HG03439 (cell line): Measurements from ENCODE around the gene HARBI1.
"Not testable (repeated sequence)": the region's sequence is repeated elsewhere in the genome, so short reads cannot be mapped to it uniquely, and the experiment has no call there.

Experiments
- ATAC-seq: cut with Tn5 transposase; IDR thresholded peaks from one replicate; pipeline ENCODE4 v1.9.1; 2021; ENCODE audit warnings: mild to moderate bottlenecking, moderate library complexity; ENCODE audit not compliant: unreplicated experiment

HARBI1 gene

DNA sequence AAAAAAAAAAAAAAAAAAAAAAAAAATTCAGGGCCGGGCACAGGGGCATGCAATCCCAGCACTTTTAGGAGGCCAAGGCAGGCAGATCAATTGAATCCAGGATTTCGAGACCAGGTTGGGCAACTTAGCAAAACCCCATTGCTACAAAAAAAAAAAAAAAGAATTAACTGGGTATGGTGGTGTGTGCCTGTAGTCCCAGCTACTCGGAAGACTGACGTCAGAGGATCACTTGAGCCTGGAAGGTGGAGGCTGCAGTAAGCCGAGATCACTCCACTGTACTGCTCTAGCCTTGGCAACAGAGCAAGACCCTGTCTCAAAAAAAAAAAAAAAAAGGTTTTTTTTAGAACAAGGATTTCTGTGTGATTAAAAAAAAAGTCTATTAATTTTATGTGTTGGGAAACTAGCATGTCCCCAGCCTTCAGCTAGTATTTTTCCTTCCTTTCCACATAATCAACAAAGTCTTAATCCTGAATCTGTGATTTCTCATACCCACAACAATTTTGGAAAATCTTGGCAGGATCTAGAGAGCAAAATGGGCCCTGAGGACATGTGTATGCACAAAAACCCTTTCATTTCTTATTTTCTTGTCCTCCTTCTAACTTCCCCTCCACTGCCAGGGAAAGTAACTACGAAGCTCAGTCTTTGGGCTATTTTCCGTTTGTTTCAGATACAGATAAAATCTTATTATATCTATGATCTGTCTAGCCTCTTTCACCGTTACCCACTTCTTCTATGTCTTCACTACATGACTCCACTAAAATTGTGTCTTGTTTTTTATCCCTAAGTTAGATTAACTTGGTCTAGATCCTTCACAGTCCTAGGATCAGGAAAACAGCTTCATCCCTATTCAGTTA, 17.5 kb downstream of the HARBI1 start:
- no peak for ATAC-seq

- no peak for ATAC-seq
Observed at GRCh38 chr11:46597609-46598219, 19.3 kb downstream of the HARBI1 start.

- no peak for ATAC-seq
Observed at GRCh38 chr11:46597155-46597554, 19.9 kb downstream of the HARBI1 start.

- no peak for ATAC-seq
Observed at GRCh38 chr11:46594785-46595184, 22.2 kb downstream of the HARBI1 start.

DNA sequence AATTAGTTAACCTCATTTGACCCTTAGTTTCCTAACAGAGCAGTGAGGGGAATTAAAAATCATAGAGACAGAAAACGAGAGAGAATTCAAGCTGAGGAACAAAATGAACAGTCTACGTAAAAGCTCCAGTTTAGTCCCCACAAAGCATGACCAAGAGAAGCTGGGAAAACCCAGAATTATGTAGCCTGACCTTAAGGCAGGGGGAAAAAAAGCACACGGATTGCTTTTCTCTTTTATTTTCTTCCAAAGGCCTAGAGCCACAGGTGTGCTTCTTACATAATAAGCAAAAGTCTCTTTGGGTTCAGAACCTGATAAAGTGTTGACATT, 22.7 kb downstream of the HARBI1 start:
- no peak for ATAC-seq

DNA sequence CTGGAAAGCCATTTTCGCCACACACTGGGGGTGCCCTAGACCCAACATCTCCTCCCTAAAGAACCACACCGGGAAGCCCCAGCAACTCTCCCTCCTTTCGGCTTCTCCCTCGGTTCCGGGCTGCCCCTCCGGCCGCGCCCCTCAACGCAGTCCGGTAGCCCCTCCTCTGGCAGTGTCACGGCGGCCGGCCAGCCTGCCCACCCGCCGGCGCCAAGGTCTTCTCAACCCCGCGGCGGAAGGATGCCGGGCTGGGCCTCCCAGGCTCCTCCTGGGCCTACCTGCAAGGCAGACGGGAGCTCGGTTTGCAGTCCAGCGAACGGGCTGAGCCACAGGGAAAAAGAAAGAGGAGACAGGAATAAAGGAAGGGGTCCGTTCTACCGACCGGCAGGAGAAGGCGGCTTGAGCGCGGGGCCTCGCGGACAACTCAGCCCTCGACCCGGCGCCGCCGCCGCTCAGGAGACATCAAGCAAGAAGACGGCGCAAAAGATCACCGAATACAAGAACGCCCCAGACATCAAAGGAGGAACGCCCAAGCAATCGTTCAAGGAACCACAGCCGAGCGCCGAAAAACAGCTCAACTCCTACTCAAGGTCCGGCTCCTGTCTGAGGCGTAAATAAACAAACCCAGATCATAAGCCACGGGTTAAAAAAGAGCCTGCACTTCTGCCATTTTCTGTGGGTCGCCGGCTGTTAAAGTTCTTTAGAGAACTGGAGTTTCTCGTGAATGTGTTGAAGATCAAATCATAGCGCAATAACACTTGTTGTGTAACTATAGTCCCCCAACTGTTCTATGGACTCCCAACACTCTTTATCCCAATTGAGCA, 23.3 kb downstream of the HARBI1 start, which contains the start of gene AMBRA1:
AMBRA1 (minus strand) TSS at position 474 of the 824 bp plus-strand sequence. CDS start 45,643 bp downstream, outside the sequence.
- ATAC-seq, result peak; percentile 78

GRCh38 chr11:46590740-46591605, 26.1 kb downstream of the HARBI1 start:
- ATAC-seq, result no peak

GRCh38 chr11:46588915-46589314, 28.1 kb downstream of the HARBI1 start:
- no peak for ATAC-seq

GRCh38 chr11:46588131-46588530, 28.9 kb downstream of the HARBI1 start:
- ATAC-seq, result no peak

GRCh38 chr11:46583513-46583912, 33.5 kb downstream of the HARBI1 start:
- not testable (repeated sequence) for ATAC-seq

DNA sequence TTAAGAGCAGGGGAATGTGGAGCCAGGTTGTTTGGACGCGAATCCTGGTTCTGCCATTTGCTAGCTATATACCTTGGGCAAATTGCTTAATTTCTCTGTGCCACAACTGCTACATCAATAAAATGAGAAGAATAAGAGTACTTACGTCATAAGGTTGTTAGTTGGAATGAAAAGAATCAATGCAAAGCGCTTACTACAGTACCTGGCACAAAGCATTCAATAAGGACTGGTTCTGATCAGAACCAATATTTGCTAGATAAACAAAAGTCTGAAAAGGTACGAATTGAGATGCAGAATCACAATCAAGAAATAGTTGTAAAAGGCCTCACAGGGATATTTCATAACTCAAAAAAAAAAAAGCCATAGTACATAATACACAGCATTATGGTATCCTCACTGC, 34.4 kb downstream of the HARBI1 start:
- no peak for ATAC-seq

DNA sequence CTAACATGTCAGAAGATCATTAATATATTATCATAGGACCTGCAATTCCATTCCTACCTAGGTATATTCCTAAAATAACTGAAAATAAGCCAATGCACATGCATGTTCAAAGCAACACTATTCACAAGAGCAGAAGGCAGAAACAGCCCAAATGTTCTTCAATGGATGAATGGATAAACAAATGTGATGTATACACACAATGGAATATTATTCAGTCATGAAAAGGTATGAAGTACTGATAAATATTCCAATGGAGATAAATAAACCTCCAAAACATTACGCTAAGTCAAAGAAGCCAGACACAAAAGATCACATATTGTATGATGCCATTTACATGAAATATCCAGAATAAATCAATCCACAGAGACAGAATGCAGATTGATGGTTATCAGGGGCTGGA, 40.0 kb downstream of the HARBI1 start:
- ATAC-seq, result no peak

GRCh38 chr11:46574656-46575055, 42.4 kb downstream of the HARBI1 start:
- ATAC-seq, result no peak

- ATAC-seq, result no peak
Observed at GRCh38 chr11:46570790-46571398, 46.1 kb downstream of the HARBI1 start.

DNA sequence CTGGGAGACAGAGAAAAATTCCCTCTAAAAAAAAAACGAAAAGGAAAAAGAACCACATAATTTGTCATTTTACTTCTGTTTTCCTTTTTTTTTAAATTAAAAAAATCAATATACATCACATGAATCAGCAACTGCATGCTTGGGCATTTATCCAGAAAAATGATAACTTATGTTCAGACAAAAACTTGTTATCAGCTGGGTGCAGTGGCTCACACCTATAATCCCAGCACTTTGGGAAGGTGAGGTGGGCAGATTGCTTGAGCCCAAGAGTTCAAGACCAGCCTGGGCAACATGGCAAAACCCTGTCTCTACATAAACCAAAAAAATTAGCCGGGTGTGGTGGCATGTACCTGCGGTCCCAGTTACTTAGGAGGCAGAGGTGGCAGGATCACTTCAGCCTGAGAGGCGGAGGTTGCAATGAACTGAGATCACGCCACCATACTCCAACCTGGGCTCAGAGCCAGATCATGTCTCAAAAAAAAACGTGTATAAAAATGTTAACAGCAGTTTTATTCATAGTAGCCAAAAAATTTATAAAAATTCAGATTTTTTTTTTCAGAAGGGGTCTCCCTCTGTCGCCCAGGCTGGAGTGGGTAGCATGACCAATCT, 51.7 kb downstream of the HARBI1 start:
- ATAC-seq, result no peak

DNA sequence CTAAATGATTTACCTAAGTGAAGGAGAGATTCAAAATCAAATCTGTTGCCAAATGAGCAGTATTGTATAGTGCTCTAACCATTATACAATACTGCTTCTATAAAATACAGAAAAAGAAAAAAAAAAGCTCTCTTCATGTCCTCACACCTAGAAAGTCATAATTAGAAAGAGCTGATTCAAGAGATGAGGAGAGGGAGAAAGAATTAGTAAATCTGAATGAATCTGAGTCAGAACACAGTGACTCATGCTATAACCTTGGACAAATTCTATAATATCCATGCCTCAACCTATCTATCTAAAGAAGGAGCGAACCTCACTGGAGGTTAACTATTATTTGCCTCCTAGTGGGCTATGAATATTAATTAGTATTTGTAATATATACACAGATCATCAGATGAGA, 52.6 kb downstream of the HARBI1 start:
- no peak for ATAC-seq

- ATAC-seq, result no peak
Observed at GRCh38 chr11:46562527-46562926, 54.5 kb downstream of the HARBI1 start.

DNA sequence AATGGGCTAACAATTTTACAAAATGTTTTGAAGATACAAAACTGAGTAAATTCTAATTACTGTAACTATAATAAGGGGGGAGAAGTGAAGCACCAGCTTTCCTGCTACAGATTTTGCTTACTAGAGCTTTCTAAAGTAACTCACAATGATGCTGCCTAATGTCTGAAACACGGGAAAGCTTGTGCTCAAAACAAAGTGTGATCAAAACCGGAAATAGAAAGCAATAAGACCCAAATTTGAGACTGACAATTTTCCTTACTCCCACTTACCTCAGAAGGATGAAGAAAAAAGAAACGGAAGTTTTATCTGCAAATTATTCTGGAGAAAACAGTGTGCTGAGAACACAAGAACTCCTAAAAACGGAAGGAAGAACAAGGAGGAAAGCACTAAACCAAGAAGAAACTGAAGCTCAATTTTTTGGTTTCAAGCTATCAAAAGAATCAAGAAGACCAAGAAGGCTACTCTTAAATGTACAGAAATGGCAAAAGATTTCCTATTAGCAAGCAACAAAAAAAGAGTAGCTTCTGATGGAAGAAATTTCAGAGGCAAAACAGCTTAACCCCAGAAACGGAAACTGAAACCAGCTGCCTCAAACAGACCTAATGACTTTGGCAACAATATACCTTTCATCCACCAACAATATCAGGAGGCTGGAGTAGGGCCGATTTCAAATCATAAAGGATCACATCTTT, 56.6 kb downstream of the HARBI1 start:
- peak; percentile 47 for ATAC-seq

DNA sequence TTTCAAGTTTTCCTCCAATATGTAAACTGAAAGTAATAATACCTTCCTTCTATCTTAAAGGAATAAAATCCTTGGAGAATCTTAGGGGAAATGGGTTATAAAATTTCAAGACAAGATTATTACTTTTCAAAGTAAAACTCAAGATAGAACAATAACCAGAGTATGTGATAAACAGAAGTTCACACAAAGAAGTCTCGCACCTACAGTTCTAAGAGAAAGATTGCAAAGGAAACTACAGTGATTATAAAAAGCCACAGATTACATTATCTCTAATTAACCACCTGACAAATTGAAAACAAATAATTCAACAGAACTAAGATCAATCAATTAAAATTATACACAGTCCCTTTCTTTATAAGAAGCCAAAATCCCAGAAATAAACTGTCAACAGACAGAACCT, 57.2 kb downstream of the HARBI1 start:
- no peak for ATAC-seq
